Measurements from ENCODE around the gene SPATA2. TPM values are rescaled to one million over a fixed set of nuclear protein-coding genes. Genes with fewer than 3 reads are reported as not detected.
A peak's percentile ranks its signal among the peaks of the same experiment; 100 is the strongest.
"Not testable (repeated sequence)": the region's sequence is repeated elsewhere in the genome, so short reads cannot be mapped to it uniquely, and the experiment has no call there.

The SPATA2 gene
- total and polyA plus RNA-seq, 2 of the 13 experiments (the other 11 are each of a cell fraction or from before 2014, with no cell fraction given), result 3.2 to 8.7 TPM

DNA sequence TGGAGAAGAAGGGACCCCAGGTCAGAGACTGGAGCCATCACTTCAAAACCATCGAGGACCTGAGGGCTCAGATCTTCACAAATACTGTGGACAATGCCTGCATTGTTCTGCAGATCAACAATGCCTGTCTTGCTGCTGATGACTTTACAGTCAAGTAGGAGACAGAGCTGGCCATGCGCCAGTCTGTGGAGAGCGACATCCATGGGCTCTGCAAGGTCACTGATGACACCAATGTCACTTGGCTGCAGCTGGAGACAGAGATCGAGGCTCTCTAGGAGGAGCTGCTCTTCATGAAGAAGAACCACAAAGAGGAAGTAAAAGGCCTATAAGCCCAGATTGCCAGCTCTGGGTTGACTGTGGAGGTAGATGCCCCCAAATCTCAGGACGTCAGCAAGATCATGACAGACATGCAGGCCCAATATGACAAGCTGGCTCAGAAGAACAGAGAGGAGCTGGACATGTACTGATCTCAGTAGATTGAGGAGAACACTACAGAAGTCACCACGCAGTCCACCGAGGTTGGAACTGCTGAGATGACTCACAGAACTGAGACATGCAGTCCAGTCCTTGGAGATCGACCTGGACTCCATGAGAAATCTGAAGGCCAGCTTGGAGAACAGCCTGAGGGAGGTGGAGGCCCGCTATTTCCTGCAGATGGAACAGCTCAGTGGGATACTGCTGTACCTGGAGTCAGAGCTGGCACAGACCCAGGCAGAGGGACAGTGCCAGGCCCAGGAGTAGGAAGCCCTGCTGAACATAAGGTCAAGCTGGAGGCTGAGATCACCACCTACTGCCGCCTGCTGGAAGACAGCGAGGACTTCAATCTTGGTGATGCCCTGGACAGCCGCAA lies 42.0 kb upstream of the SPATA2 start (continued):
- TF ChIP-seq REL (CRISPR knock-in tag; conservative IDR thresholded peaks at IDR 0.05), result 0 out of 2 replicates have a peak, but pooled peaks have one; percentile 24
- peak; percentile 47; the same call in 1 of the 2 replicates for TF ChIP-seq SAP130 (CRISPR knock-in tag; IDR thresholded peaks at IDR 0.05; ENCODE audit: low read depth)
- not testable (repeated sequence) for TF ChIP-seq NONO (IDR thresholded peaks at IDR 0.05)
- TF ChIP-seq NONO (CRISPR knock-in tag; conservative IDR thresholded peaks at IDR 0.05), result 0 out of 2 replicates have a peak, but pooled peaks have one; percentile 24
- TF ChIP-seq RARA (CRISPR knock-in tag; IDR thresholded peaks at IDR 0.05), result peak; percentile 25; the same call in 1 of the 2 replicates
- TF ChIP-seq, protein P1, sequence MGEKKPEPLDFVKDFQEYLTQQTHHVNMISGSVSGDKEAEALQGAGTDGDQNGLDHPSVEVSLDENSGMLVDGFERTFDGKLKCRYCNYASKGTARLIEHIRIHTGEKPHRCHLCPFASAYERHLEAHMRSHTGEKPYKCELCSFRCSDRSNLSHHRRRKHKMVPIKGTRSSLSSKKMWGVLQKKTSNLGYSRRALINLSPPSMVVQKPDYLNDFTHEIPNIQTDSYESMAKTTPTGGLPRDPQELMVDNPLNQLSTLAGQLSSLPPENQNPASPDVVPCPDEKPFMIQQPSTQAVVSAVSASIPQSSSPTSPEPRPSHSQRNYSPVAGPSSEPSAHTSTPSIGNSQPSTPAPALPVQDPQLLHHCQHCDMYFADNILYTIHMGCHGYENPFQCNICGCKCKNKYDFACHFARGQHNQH (CRISPR knock-in tag; IDR thresholded peaks at IDR 0.05), result 0 out of 2 replicates have a peak, but pooled peaks have one; percentile 24
- TF ChIP-seq, protein P2, sequence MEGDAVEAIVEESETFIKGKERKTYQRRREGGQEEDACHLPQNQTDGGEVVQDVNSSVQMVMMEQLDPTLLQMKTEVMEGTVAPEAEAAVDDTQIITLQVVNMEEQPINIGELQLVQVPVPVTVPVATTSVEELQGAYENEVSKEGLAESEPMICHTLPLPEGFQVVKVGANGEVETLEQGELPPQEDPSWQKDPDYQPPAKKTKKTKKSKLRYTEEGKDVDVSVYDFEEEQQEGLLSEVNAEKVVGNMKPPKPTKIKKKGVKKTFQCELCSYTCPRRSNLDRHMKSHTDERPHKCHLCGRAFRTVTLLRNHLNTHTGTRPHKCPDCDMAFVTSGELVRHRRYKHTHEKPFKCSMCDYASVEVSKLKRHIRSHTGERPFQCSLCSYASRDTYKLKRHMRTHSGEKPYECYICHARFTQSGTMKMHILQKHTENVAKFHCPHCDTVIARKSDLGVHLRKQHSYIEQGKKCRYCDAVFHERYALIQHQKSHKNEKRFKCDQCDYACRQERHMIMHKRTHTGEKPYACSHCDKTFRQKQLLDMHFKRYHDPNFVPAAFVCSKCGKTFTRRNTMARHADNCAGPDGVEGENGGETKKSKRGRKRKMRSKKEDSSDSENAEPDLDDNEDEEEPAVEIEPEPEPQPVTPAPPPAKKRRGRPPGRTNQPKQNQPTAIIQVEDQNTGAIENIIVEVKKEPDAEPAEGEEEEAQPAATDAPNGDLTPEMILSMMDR (CRISPR knock-in tag; IDR thresholded peaks at IDR 0.05), result peak; percentile 41
- TF ChIP-seq, protein P3, sequence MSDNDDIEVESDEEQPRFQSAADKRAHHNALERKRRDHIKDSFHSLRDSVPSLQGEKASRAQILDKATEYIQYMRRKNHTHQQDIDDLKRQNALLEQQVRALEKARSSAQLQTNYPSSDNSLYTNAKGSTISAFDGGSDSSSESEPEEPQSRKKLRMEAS (IDR thresholded peaks at IDR 0.05), result 0 out of 2 replicates have a peak, but pooled peaks have one; percentile 3
- 0 out of 2 replicates have a peak, but pooled peaks have one; percentile 24 for TF ChIP-seq STAG1 (CRISPR knock-in tag; IDR thresholded peaks at IDR 0.05)
- 0 out of 2 replicates have a peak, but pooled peaks have one; percentile 62 for TF ChIP-seq ZNF678 (CRISPR knock-in tag; IDR thresholded peaks at IDR 0.05)
- 0 out of 2 replicates have a peak, but pooled peaks have one; percentile 1 for TF ChIP-seq ZNF788 (CRISPR knock-in tag; IDR thresholded peaks at IDR 0.05; ENCODE audit: borderline replicate concordance)

All from HepG2 (cell line).